H1 (cell line): ENCODE data around the gene UGT1A8. TPM values are rescaled to one million over a fixed set of nuclear protein-coding genes. Genes with fewer than 3 reads are reported as not detected.

ENCODE experiments used
- CHD7 ChIP-seq: fragments of 300-600 bp; sonication (generic); IDR thresholded peaks from 2 replicates; pipeline ENCODE4 v1.7.1; 2012; ENCODE audit warnings: low read length, moderate library complexity, mild to moderate bottlenecking, inconsistent platforms; ENCODE audit not compliant: insufficient replicate concordance
- CTBP2 ChIP-seq: IDR thresholded peaks from 2 replicates; pipeline ENCODE4 v1.7.0; 2011; ENCODE audit warnings: borderline replicate concordance, mild to moderate bottlenecking, moderate library complexity, mixed read lengths, low read length; ENCODE audit not compliant: insufficient read depth, insufficient read length
- GTF2F1 ChIP-seq: IDR thresholded peaks from 2 replicates; pipeline ENCODE4 v1.6.1; 2012; ENCODE audit warnings: low read depth, low read length, improper control_type of control experiment, borderline replicate concordance
- SAP30 ChIP-seq: fragments of 300-600 bp; sonication (generic); IDR thresholded peaks from 2 replicates; pipeline ENCODE4 v1.7.1; 2012; ENCODE audit warnings: low read length, moderate library complexity, mild to moderate bottlenecking, inconsistent platforms; ENCODE audit not compliant: insufficient read depth, insufficient replicate concordance
- SIN3A ChIP-seq, 2 experiments: IDR thresholded peaks in 1 of 2; conservative IDR thresholded peaks in 1 of 2; 2 replicates each; pipeline ENCODE4 v1.6.1; 2011 to 2012; ENCODE audit warnings: low read length in 2 of 2, improper control_type of control experiment in 1 of 2, low read depth in 1 of 2, mild to moderate bottlenecking in 1 of 2
- USF2 ChIP-seq: IDR thresholded peaks from 2 replicates; pipeline ENCODE4 v1.6.1; 2011; ENCODE audit warnings: low read length, improper control_type of control experiment
- polyA plus RNA-seq, 7 experiments: library from polyadenylated mRNA; depleted of rRNA in 3 of 7; stranded (reverse) in 5 of 7; unstranded in 2 of 7; fragments of >200 nt in 5 of 7; fragments of 200-250 nt in 2 of 7; gene quantifications; 1 replicate in 5 of 7; 2 replicates in 1 of 7; 4 replicates in 1 of 7; pipeline versions ENCODE4 v1.2.1 to v1.2.3, GENCODE V29; 2011 to 2013; ENCODE audit warnings: missing spikeins in 2 of 7, mixed read lengths in 2 of 7
- total RNA-seq: library from RNA; stranded (reverse); fragmentation: NEBNext Ultra II Directional; extraction: Animal tissue kit (Norgen Biotek cat#: 25700); gene quantifications from 2 replicates; pipeline ENCODE4 v1.2.1, GENCODE V29; 2021

Gene UGT1A8
- total and polyA plus RNA-seq, 2 of the 8 experiments (the other 6 are each of a cell fraction or from before 2014, with no cell fraction given) = not detected

GRCh38 chr2:233600386-233600785, 17.0 kb upstream of the UGT1A8 start (continued):
- TF ChIP-seq CHD7 (no peak), SAP30 (no peak), SIN3A (conservative IDR thresholded peaks at IDR 0.05 in 1 of 2, IDR thresholded peaks at IDR 0.05 in 1 of 2; ENCODE audit: low read depth in 1 of 2, low read length in 2 of 2) (no peak), CTBP2 (no peak), GTF2F1 (no peak), USF2 (no peak)
